Left colon (tissue), 2 donors: ENCODE results near the gene PRSS8. TPM values are rescaled to one million over a fixed set of nuclear protein-coding genes. Genes with fewer than 3 reads are reported as not detected.
A peak's percentile ranks its signal among the peaks of the same experiment; 100 is the strongest.

Source experiments
- ATAC-seq: fragments of 200-7000 bp; cut with Tn5 transposase; one replicate; pipeline ENCODE4 v1.9.1; 2020; ENCODE audit warnings: mild to moderate bottlenecking, moderate library complexity
- DNase-seq, 2 donors: peaks; one replicate each; pipeline ENCODE4 v3.0.0-alpha.2; 2020
- intact Hi-C, 2 donors: fragments of 100-400 bp; cut with DNase I in 1 of 2; cut with micrococcal nuclease in 1 of 2; formaldehyde crosslinking; loops; one replicate each; pipeline versions ENCODE4 v1.11.2 to v1.14.0; 2022; cut with DNase I, micrococcal nuclease
- total RNA-seq, 2 donors: library from RNA; stranded (reverse); fragmentation: NEBNext Ultra II Directional; extraction: Animal tissue kit (Norgen Biotek cat#: 25700); gene quantifications; one replicate each; pipeline ENCODE4 v1.2.1, GENCODE V29; 2021
- donor health status: DM: no; HTN: no; CAD: no.
- donor health status: DM: yes; HTN: yes; CAD: no.

PRSS8 gene
- total RNA-seq, 2 donors from 2014 or later: 409 to 428 TPM

- DNase-seq (no peak), ATAC-seq (no peak)
- intact Hi-C loops: no loop called here
These were observed 3.1 kb downstream of the PRSS8 start for GRCh38 chr16:31132303-31132979.

- peak; percentile 75 to 89 for DNase-seq
- intact Hi-C loops: no loop called here
- peak; percentile 51 for ATAC-seq
These were observed 3.7 kb downstream of the PRSS8 start for GRCh38 chr16:31131841-31132271.

- ATAC-seq (no peak), DNase-seq (no peak)
- intact Hi-C loops: no loop called here
These were observed 4.1 kb downstream of the PRSS8 start for GRCh38 chr16:31131416-31131815.

GRCh38 chr16:31130899-31131298, 4.6 kb downstream of the PRSS8 start:
- ATAC-seq: peak; percentile 61
- intact Hi-C loops: no loop called here
- DNase-seq: peak; percentile 87 to 95

GRCh38 chr16:31130336-31130891, 5.1 kb downstream of the PRSS8 start:
- DNase-seq: no peak
- peak; percentile 0 for ATAC-seq
- intact Hi-C loops: no loop called here

- intact Hi-C loops: no loop called here
- DNase-seq: peak in 1 of 2 donors; percentile 63
- ATAC-seq: no peak
These were observed 5.8 kb downstream of the PRSS8 start for GRCh38 chr16:31129568-31130335.

- ATAC-seq (peak; percentile 54), DNase-seq (peak; percentile 68 to 88)
- intact Hi-C loops: no loop called here
These were observed 6.6 kb downstream of the PRSS8 start for GRCh38 chr16:31128711-31129567.

- no peak for ATAC-seq
- DNase-seq: no peak
- intact Hi-C loops: no loop called here
These were observed 8.3 kb downstream of the PRSS8 start for GRCh38 chr16:31127182-31127581.

- ATAC-seq: no peak
- no peak for DNase-seq
- intact Hi-C loops: no loop called here
These were observed 9.7 kb downstream of the PRSS8 start for GRCh38 chr16:31125844-31126243.

- no peak for DNase-seq
- no peak for ATAC-seq
- intact Hi-C loops: no loop called here
These were observed 15.4 kb downstream of the PRSS8 start for GRCh38 chr16:31120129-31120528.

GRCh38 chr16:31118223-31119155, 17.0 kb downstream of the PRSS8 start:
- DNase-seq: no peak
- no peak for ATAC-seq
- intact Hi-C loops: no loop called here

GRCh38 chr16:31117384-31118222, 17.9 kb downstream of the PRSS8 start, which contains the start of gene KAT8:
Gene KAT8, plus strand, starts transcription at chr16:31117664. Its CDS starts 18 bp downstream, at chr16:31117682.
- intact Hi-C loops: no loop called here
- ATAC-seq: peak; percentile 87

GRCh38 chr16:31114468-31114867, 21.1 kb downstream of the PRSS8 start:
- no peak for DNase-seq
- intact Hi-C loops: no loop called here
- ATAC-seq: no peak

More at GRCh38 chr16:31117384-31118222, 17.9 kb downstream of the PRSS8 start, which contains the start of gene KAT8:
- peak; percentile 98 to 99 for DNase-seq

- intact Hi-C loops: no loop called here
These were observed 22.1 kb downstream of the PRSS8 start for GRCh38 chr16:31113121-31114120.

GRCh38 chr16:31112711-31113110, 22.8 kb downstream of the PRSS8 start:
- ATAC-seq: no peak
- no peak for DNase-seq
- intact Hi-C loops: no loop called here

More at GRCh38 chr16:31113121-31114120, 22.1 kb downstream of the PRSS8 start:
- DNase-seq (no peak), ATAC-seq (peak; percentile 3)
